ENCODE results near the gene SLC26A11.

SLC26A11 gene

GRCh38 chr17:80189611-80190010, 30.6 kb upstream of the SLC26A11 start:
- Histone ChIP-seq H3K27me3 (peaks cover 0 to 53% of the 10 kb centered on the region in 2 donors), H3K36me3 (no peaks in the 10 kb centered on the region), H3K9me3 (no peaks in the 10 kb centered on the region), H3K27ac (no peak overlapping the region), H3K4me3 (no peak overlapping the region), H3K4me1 (peaks cover 0 to 19% (median 10%) of the 10 kb centered on the region in 4 donors)
- no peak for TF ChIP-seq CTCF (IDR thresholded peaks at IDR 0.05)
- intact Hi-C loops (cut with DNase I; ENCODE audit: low total_unique reads) = loop anchor here (10.0 kb wide), 1 partner anchor 175 kb away; no protein-coding TSS in a partner anchor
- DNase-seq = no peak

GRCh38 chr17:80190716-80191115, 29.5 kb upstream of the SLC26A11 start:
- no peak for DNase-seq
- H3K9me3 ChIP-seq = no peaks in the 10 kb centered on the region
- TF ChIP-seq CTCF (IDR thresholded peaks at IDR 0.05) = no peak
- H3K4me1 ChIP-seq = peaks cover 0 to 19% (median 10%) of the 10 kb centered on the region in 4 donors
- no peak overlapping the region for H3K27ac ChIP-seq
- peaks cover 0 to 64% of the 10 kb centered on the region in 2 donors for H3K27me3 ChIP-seq
- H3K4me3 ChIP-seq = no peak overlapping the region
- no peaks in the 10 kb centered on the region for H3K36me3 ChIP-seq
- intact Hi-C loops (cut with DNase I; ENCODE audit: low total_unique reads) = loop anchor here (10.0 kb wide), 1 partner anchor 174 kb away; no protein-coding TSS in a partner anchor

- H3K9me3 ChIP-seq = no peaks in the 10 kb centered on the region
- H3K4me1 ChIP-seq = peaks cover 0 to 19% (median 10%) of the 10 kb centered on the region in 4 donors
- TF ChIP-seq CTCF (IDR thresholded peaks at IDR 0.05) = no peak
- H3K4me3 ChIP-seq = no peak overlapping the region
- DNase-seq = no peak
- H3K36me3 ChIP-seq = no peaks in the 10 kb centered on the region
- intact Hi-C loops (cut with DNase I; ENCODE audit: low total_unique reads) = loop anchor here (10.0 kb wide), 1 partner anchor 174 kb away; no protein-coding TSS in a partner anchor
- H3K27me3 ChIP-seq = peaks cover 0 to 69% of the 10 kb centered on the region in 2 donors
- no peak overlapping the region for H3K27ac ChIP-seq
Observed at GRCh38 chr17:80191192-80191591, 29.0 kb upstream of the SLC26A11 start.

GRCh38 chr17:80191865-80192661, 28.2 kb upstream of the SLC26A11 start:
- Histone ChIP-seq H3K4me1 (peaks cover 0 to 19% (median 10%) of the 10 kb centered on the region in 4 donors), H3K36me3 (no peaks in the 10 kb centered on the region), H3K4me3 (no peak overlapping the region), H3K27me3 (peaks cover 0 to 68% of the 10 kb centered on the region in 2 donors), H3K9me3 (no peaks in the 10 kb centered on the region), H3K27ac (no peak overlapping the region)
- intact Hi-C loops (cut with DNase I; ENCODE audit: low total_unique reads) = loop anchor here (10.0 kb wide), 1 partner anchor 173 kb away; no protein-coding TSS in a partner anchor
- no peak for DNase-seq
- TF ChIP-seq CTCF (IDR thresholded peaks at IDR 0.05) = no peak

DNA sequence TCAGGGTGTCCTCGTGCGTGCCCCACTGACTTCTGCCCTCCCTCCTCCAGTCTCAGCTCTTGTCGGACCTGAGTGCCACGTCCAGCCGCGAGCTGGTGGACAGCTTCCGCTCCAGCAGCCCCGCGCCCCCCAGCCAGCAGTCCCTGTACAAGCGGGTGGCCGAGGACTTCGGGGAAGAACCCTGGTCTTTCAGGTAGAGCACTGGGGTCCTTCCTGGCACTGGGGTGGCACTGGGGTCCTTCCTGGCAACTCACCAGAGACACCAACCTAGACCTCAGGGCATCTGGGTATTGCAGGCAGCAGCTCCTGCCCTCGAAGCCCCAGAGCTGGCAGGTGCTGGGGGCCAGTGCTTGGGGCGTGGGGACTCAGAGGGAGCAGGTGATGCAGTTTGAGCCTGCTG, 25.1 kb upstream of the SLC26A11 start:
- no peak for DNase-seq
- no peak overlapping the region for H3K27ac ChIP-seq
- H3K9me3 ChIP-seq = no peaks in the 10 kb centered on the region
- no peak for TF ChIP-seq CTCF (IDR thresholded peaks at IDR 0.05)
- H3K4me1 ChIP-seq = peaks cover 0 to 15% (median 6%) of the 10 kb centered on the region in 4 donors
- peaks cover 0 to 47% of the 10 kb centered on the region in 2 donors for H3K27me3 ChIP-seq
- no peak overlapping the region for H3K4me3 ChIP-seq
- intact Hi-C loops (cut with DNase I; ENCODE audit: low total_unique reads) = loop anchor here (10.0 kb wide), 1 partner anchor 170 kb away; no protein-coding TSS in a partner anchor
- H3K36me3 ChIP-seq = no peaks in the 10 kb centered on the region
